B cell (primary cell): ENCODE measurements around the gene UBE2J1. TPM values are rescaled to one million over a fixed set of nuclear protein-coding genes. Genes with fewer than 3 reads are reported as not detected.

ENCODE experiments used
- ATAC-seq: fragments of 200-7000 bp; cut with Tn5 transposase; one replicate; pipeline ENCODE4 v1.10.0; 2021; ENCODE audit warnings: low read depth, mild to moderate bottlenecking, moderate number of reproducible peaks, moderate library complexity
- CTCF ChIA-PET: fragments of 350-600 bp; sonication (Branson Sonifier 250); formaldehyde crosslinking; loops from one replicate; lab custom pipeline; 2021; ENCODE audit warnings: antibody characterized with exemption, inconsistent platforms; lab: Charles Lee
- POLR2A ChIA-PET: fragments of 350-600 bp; sonication (Branson Sonifier 250); formaldehyde crosslinking; loops from one replicate; lab custom pipeline; 2021; ENCODE audit warnings: antibody characterized with exemption; lab: Charles Lee
- DNase-seq: peaks from one replicate; pipeline ENCODE4 v3.0.0; 2013
- H2AFZ ChIP-seq: 2 replicates; pipeline ENCODE4 v1.6.1; 2012; ENCODE audit warnings: mild to moderate bottlenecking, low read depth, low read length; ENCODE audit not compliant: insufficient read depth, poor library complexity, severe bottlenecking
- H3K27ac ChIP-seq, 2 donors: 1 replicate in 1 of 2; 2 replicates in 1 of 2; pipeline ENCODE4 v1.5.1; 2012 to 2013; ENCODE audit warnings: low read length in 2 of 2, mild to moderate bottlenecking in 2 of 2, moderate library complexity in 1 of 2
- H3K27me3 ChIP-seq, 4 experiments: fragments of 200-600 bp in 1 of 4; sonication (generic) in 1 of 4; replicated peaks in 1 of 4; 1 replicate in 2 of 4; 2 replicates in 2 of 4; pipeline versions ENCODE4 v1.6.1 to v1.7.0; 2013 to 2016; ENCODE audit warnings: low read length in 3 of 4, mild to moderate bottlenecking in 2 of 4, mixed read lengths in 1 of 4, moderate library complexity in 1 of 4; ENCODE audit not compliant: insufficient read depth in 4 of 4, control insufficient read depth in 3 of 4; ENCODE audit errors: control extremely low read depth in 1 of 4
- H3K36me3 ChIP-seq, 2 experiments: replicated peaks in 1 of 2; 1 replicate in 1 of 2; 2 replicates in 1 of 2; pipeline versions ENCODE4 v1.6.1 to v1.7.1; 2013; ENCODE audit warnings: low read length in 1 of 2; ENCODE audit not compliant: insufficient read depth in 2 of 2, control insufficient read depth in 1 of 2; ENCODE audit errors: control extremely low read depth in 1 of 2, extremely low read depth in 1 of 2
- H3K4me1 ChIP-seq, 2 donors: fragments of 200-600 bp in 1 of 2; sonication (generic) in 1 of 2; 1 replicate in 1 of 2; 2 replicates in 1 of 2; pipeline versions ENCODE4 v1.5.1 to v1.6.1; 2013 to 2017; ENCODE audit warnings: low read length in 2 of 2; ENCODE audit not compliant: control insufficient read depth in 2 of 2, insufficient read depth in 2 of 2
- H3K4me2 ChIP-seq: replicated peaks from 2 replicates; pipeline ENCODE3; 2012; ENCODE audit warnings: mild to moderate bottlenecking, low read depth, low read length; ENCODE audit not compliant: poor library complexity, severe bottlenecking
- H3K4me3 ChIP-seq, 5 experiments: fragments of 200-600 bp in 1 of 5; sonication (generic) in 1 of 5; 1 replicate in 3 of 5; 2 replicates in 2 of 5; pipeline versions ENCODE4 v1.5.1 to v1.7.0; 2011 to 2016; ENCODE audit warnings: low read length in 4 of 5, mild to moderate bottlenecking in 4 of 5, low read depth in 2 of 5, control low read depth in 1 of 5, moderate library complexity in 1 of 5; ENCODE audit not compliant: insufficient read depth in 1 of 5; ENCODE audit errors: control extremely low read depth in 1 of 5, extremely low read depth in 1 of 5
- H3K79me2 ChIP-seq: fragments of 200-600 bp; sonication (generic); one replicate; pipeline ENCODE4 v1.6.0; 2016; ENCODE audit warnings: low read length; ENCODE audit not compliant: control insufficient read depth, insufficient read depth
- H3K9ac ChIP-seq: fragments of 200-600 bp; sonication (generic); 2 replicates; pipeline ENCODE4 v1.6.1; 2017; ENCODE audit warnings: mild to moderate bottlenecking, low read length, moderate library complexity
- H3K9me3 ChIP-seq, 3 donors: one replicate each; pipeline versions ENCODE4 v1.6.1 to v1.7.1; 2013; ENCODE audit warnings: low read length in 2 of 3; ENCODE audit not compliant: control insufficient read depth in 2 of 3, insufficient read depth in 1 of 3; ENCODE audit errors: control extremely low read depth in 1 of 3
- H4K20me1 ChIP-seq: 2 replicates; pipeline ENCODE4 v1.6.0; 2012; ENCODE audit warnings: mild to moderate bottlenecking, low read length; ENCODE audit not compliant: insufficient read depth, control insufficient read depth, poor library complexity, severe bottlenecking
- H3K27ac Mint-ChIP-seq: one replicate; pipeline ENCODE4 v1.8.0; 2021; ENCODE audit warnings: mixed read lengths
- H3K27me3 Mint-ChIP-seq: one replicate; pipeline ENCODE4 v1.8.0; 2021; ENCODE audit warnings: mixed read lengths
- H3K4me1 Mint-ChIP-seq: one replicate; pipeline ENCODE4 v1.8.0; 2021; ENCODE audit warnings: mixed read lengths
- H3K4me3 Mint-ChIP-seq: one replicate; pipeline ENCODE4 v1.8.0; 2021; ENCODE audit warnings: mixed read lengths
- H3K9me3 Mint-ChIP-seq: one replicate; pipeline ENCODE4 v1.8.0; 2022; ENCODE audit warnings: mixed read lengths; ENCODE audit not compliant: insufficient read depth
- EZH2 ChIP-seq: IDR thresholded peaks from 2 replicates; pipeline ENCODE4 v1.6.1; 2012; ENCODE audit warnings: borderline replicate concordance, low read depth, mild to moderate bottlenecking, moderate library complexity, low read length; ENCODE audit not compliant: insufficient read depth, poor library complexity, severe bottlenecking
- WGBS: methylation state at CpG from one replicate; pipeline ENCODE4 v1.1.5; 2013; ENCODE audit warnings: missing lambda C conversion rate; ENCODE audit not compliant: insufficient coverage; 5-methylcytosine and 5-hydroxymethylcytosine counted together
- intact Hi-C: fragments of 100-400 bp; cut with micrococcal nuclease; formaldehyde crosslinking; loops from one replicate; pipeline ENCODE4 v1.10.0; 2022
- polyA plus RNA-seq: library from polyadenylated mRNA; depleted of rRNA; stranded (reverse); fragments of >200 nt; gene quantifications from 2 replicates; pipeline ENCODE4 v1.2.3, GENCODE V29; 2012
- total RNA-seq, 2 donors: library from RNA; stranded (reverse); fragments of 120-200 nt in 1 of 2; gene quantifications; 1 replicate in 1 of 2; 2 replicates in 1 of 2; pipeline versions ENCODE4 v1.2.3 to v1.2.4, GENCODE V29; 2013 to 2022
- TF ChIP-seq, protein P1 (sequence below): fragments of 200-600 bp; IDR thresholded peaks from one replicate; pipeline ENCODE4 v1.8.0; 2022; ENCODE audit warnings: antibody characterized with exemption, mild to moderate bottlenecking

Gene UBE2J1
- total and polyA plus RNA-seq, 2 donors (not counting 1 experiment from before 2014, with no cell fraction given), result 31.1 to 55.6 TPM

DNA sequence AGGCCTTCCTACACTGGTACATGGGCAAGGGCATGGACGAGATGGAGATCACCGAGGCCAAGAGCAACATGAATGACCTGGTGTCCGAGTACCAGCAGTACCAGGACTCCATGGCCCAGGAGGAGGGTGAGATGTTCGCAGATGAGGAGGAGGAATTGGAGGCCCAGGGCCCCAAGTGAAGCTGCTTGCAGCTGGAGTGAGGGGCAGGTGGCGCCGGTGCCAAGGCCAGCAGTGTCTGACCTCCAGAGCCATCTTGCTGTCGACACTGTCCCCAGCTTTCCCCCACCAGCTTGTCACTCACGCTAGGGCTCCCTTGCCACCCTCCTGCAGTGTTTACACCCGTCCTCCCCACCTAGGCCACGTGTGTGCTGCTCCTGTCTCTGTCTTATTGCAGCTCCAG lies 49.6 kb downstream of the UBE2J1 start:
- Histone ChIP-seq H3K4me3 (no peak overlapping the region), H3K4me2 (no peak overlapping the region), H4K20me1 (no peaks in the 10 kb centered on the region), H3K4me1 (peaks cover 5 to 8% of the 10 kb centered on the region in 2 donors), H3K27ac (no peak overlapping the region), H3K36me3 (no peaks in the 10 kb centered on the region), H3K27me3 (no peaks in the 10 kb centered on the region), H3K9me3 (no peaks in the 10 kb centered on the region), H3K9ac (no peak overlapping the region), H3K79me2 (no peaks in the 10 kb centered on the region), H2AFZ (no peak overlapping the region)
- Mint-ChIP-seq H3K4me1 (peaks cover 11% of the 10 kb centered on the region), H3K4me3 (no peak overlapping the region), H3K9me3 (no peaks in the 10 kb centered on the region), H3K27me3 (no peaks in the 10 kb centered on the region), H3K27ac (no peak overlapping the region)
- TF ChIP-seq, protein P1, sequence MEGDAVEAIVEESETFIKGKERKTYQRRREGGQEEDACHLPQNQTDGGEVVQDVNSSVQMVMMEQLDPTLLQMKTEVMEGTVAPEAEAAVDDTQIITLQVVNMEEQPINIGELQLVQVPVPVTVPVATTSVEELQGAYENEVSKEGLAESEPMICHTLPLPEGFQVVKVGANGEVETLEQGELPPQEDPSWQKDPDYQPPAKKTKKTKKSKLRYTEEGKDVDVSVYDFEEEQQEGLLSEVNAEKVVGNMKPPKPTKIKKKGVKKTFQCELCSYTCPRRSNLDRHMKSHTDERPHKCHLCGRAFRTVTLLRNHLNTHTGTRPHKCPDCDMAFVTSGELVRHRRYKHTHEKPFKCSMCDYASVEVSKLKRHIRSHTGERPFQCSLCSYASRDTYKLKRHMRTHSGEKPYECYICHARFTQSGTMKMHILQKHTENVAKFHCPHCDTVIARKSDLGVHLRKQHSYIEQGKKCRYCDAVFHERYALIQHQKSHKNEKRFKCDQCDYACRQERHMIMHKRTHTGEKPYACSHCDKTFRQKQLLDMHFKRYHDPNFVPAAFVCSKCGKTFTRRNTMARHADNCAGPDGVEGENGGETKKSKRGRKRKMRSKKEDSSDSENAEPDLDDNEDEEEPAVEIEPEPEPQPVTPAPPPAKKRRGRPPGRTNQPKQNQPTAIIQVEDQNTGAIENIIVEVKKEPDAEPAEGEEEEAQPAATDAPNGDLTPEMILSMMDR, result no peak
- TF ChIP-seq EZH2, result no peak
- ChIA-PET POLR2A (no interaction called here), CTCF (interaction anchor here (1.3 kb wide), 1 partner anchor 69 kb away, joined by 4 read pairs; no protein-coding TSS in a partner anchor)
- WGBS, result 100% methylated on average over 8 of the region's 10 CpGs
- no peak for ATAC-seq
- intact Hi-C loops, result no loop called here
- DNase-seq, result no peak

DNA sequence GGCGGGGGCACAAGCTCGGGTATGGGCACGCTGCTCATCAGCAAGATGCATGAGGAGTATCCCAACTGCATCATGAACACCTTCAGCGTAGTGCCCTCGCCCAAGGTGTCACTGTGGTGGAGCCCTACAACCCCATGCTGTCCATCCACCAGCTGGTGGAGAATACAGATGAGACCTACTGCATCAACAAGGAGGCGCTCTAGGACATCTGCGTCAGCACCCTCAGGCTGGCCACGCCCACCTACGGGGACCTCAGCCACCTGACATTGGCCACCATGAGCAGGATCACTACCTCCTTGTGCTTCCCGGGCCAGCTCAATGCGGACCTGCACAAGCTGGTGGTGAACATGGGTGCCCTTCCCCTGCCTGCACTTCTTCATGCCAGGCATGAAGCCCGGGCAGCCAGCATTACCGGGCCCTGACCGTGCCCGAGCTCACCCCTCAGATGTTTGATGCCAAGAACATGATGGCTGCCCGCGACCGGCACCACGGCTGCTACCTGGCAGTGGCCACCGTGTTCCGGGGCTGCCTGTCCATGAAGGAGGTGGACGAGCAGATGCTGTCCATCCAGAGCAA lies 50.2 kb downstream of the UBE2J1 start:
- Histone ChIP-seq H2AFZ (no peak overlapping the region), H3K79me2 (no peaks in the 10 kb centered on the region), H3K27me3 (no peaks in the 10 kb centered on the region), H3K4me1 (peaks cover 7 to 12% of the 10 kb centered on the region in 2 donors), H3K4me2 (no peak overlapping the region), H3K9ac (no peak overlapping the region), H3K9me3 (no peaks in the 10 kb centered on the region), H3K27ac (no peak overlapping the region), H4K20me1 (no peaks in the 10 kb centered on the region), H3K4me3 (no peak overlapping the region), H3K36me3 (no peaks in the 10 kb centered on the region)
- ChIA-PET CTCF (interaction anchor here (1.3 kb wide), 1 partner anchor 69 kb away, joined by 4 read pairs; no protein-coding TSS in a partner anchor), POLR2A (no interaction called here)
- no peak for DNase-seq
- H3K27me3 Mint-ChIP-seq, result no peaks in the 10 kb centered on the region
- ATAC-seq, result no peak
- no peak overlapping the region for H3K4me3 Mint-ChIP-seq
- H3K4me1 Mint-ChIP-seq, result peaks cover 17% of the 10 kb centered on the region
- TF ChIP-seq EZH2, result no peak
- TF ChIP-seq, protein P1, result no peak
- WGBS, result 95% methylated on average over 22 of the region's 22 CpGs
- H3K9me3 Mint-ChIP-seq, result no peaks in the 10 kb centered on the region
- no peak overlapping the region for H3K27ac Mint-ChIP-seq
- intact Hi-C loops, result no loop called here
